Measurements from ENCODE around the gene RGS12. TPM values are rescaled to one million over a fixed set of nuclear protein-coding genes. Genes with fewer than 3 reads are reported as not detected.
A peak's percentile ranks its signal among the peaks of the same experiment; 100 is the strongest.

The RGS12 gene
- total RNA-seq, 1 experiment from 2014 or later, result 23.1 TPM

DNA sequence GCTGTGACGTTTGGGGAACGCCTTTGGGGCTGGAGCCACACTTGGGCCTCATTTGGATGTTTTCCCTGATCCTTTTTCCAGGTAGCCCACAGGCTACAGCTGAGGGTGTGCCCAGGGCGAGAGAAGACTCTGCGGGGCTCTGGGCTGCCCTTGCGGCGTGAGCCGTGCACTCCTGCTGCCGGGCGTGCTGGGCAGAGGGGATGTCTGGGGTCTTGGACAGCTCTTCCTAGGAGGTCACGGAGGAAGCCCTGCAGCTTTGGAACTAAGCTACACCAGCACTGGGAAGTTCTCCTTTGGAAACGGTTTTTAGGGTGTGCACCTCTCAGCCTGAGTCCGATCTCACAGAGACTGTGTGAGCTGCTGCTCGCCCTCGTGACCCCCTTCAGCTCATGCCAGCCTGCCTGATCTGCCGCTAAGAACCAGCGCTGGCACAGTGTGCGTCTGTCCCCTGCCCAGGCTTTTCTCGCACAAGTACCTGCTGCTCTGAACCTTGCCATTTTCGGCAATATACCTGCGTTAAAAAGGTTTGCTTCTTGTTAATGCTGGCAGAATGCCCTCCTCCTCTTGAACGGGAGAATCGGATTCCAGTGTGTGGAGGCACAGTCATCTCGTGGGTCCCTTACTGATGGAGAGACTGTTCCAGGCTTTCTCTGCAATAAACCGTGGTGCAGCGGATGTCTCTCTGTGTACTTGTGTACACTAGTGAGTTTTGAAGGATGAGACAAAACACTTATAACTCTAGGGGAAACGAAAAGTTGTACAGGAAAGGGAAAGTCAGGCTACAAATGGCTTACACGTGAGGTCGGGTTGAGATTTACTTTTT is 29.6 kb upstream of the RGS12 start:
- TF ChIP-seq, protein P1, sequence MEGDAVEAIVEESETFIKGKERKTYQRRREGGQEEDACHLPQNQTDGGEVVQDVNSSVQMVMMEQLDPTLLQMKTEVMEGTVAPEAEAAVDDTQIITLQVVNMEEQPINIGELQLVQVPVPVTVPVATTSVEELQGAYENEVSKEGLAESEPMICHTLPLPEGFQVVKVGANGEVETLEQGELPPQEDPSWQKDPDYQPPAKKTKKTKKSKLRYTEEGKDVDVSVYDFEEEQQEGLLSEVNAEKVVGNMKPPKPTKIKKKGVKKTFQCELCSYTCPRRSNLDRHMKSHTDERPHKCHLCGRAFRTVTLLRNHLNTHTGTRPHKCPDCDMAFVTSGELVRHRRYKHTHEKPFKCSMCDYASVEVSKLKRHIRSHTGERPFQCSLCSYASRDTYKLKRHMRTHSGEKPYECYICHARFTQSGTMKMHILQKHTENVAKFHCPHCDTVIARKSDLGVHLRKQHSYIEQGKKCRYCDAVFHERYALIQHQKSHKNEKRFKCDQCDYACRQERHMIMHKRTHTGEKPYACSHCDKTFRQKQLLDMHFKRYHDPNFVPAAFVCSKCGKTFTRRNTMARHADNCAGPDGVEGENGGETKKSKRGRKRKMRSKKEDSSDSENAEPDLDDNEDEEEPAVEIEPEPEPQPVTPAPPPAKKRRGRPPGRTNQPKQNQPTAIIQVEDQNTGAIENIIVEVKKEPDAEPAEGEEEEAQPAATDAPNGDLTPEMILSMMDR (IDR thresholded peaks at IDR 0.05; ENCODE audit: insufficient read depth in 1 of 2, low read depth in 1 of 2, low read length in 1 of 2, severe bottlenecking in 1 of 2, unreplicated experiment in 1 of 2), result no peak
- ChIA-PET POLR2A (no interaction called here), CTCF (no interaction called here)
- DNase-seq, result peak in 1 of 2 experiments; percentile 10
- H3K27me3 ChIP-seq (replicated peaks; ENCODE audit: control insufficient read depth, insufficient read depth, low read length), result no peaks in the 10 kb centered on the region
- H3K27me3 Mint-ChIP-seq (ENCODE audit: insufficient read depth, unreplicated experiment), result peaks cover 8% of the 10 kb centered on the region
- peaks cover 7% of the 10 kb centered on the region for H3K4me1 ChIP-seq
- H3K9me3 ChIP-seq, result no peaks in the 10 kb centered on the region
- BruUV-seq (replicated peaks), result no TSS peak
- intact Hi-C loops (cut with micrococcal nuclease; ENCODE audit: unreplicated experiment), result no loop called here
- H3K9me3 Mint-ChIP-seq (ENCODE audit: unreplicated experiment), result no peaks in the 10 kb centered on the region
- H3K36me3 ChIP-seq (ENCODE audit: control insufficient read depth, insufficient read depth, low read length), result no peaks in the 10 kb centered on the region
- no peaks in the 10 kb centered on the region for H3K36me3 Mint-ChIP-seq (ENCODE audit: insufficient read depth, unreplicated experiment)
- H3K4me3 ChIP-seq (ENCODE audit: low read depth, low read length), result no peak overlapping the region
- H3K4me3 Mint-ChIP-seq (ENCODE audit: unreplicated experiment), result no peak overlapping the region
- no peaks in the 10 kb centered on the region for H3K4me1 Mint-ChIP-seq (ENCODE audit: low read depth, unreplicated experiment)
- H3K27ac Mint-ChIP-seq (ENCODE audit: unreplicated experiment), result no peak overlapping the region

DNA sequence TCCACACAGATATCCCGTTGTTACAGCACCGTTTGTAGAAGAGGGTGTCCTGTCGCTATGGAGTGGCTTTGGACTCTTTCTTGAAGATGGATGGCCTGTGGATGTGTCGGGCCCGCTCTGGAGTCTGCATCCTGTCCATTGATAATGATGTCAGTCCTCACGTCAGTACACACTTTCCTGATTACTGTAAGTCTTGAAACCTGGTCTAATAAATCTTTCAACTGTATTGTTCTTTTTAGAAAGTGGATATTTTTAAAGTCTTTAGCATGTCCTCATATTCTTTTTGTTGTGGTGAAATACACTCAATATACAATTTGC is 29.0 kb upstream of the RGS12 start:
- H3K27ac Mint-ChIP-seq (ENCODE audit: unreplicated experiment), result no peak overlapping the region
- ChIA-PET POLR2A (no interaction called here), CTCF (no interaction called here)
- H3K27me3 Mint-ChIP-seq (ENCODE audit: insufficient read depth, unreplicated experiment), result peaks cover 8% of the 10 kb centered on the region
- Histone ChIP-seq H3K4me1 (peaks cover 9% of the 10 kb centered on the region), H3K36me3 (ENCODE audit: control insufficient read depth, insufficient read depth, low read length) (no peaks in the 10 kb centered on the region), H3K9me3 (no peaks in the 10 kb centered on the region), H3K27me3 (replicated peaks; ENCODE audit: control insufficient read depth, insufficient read depth, low read length) (no peaks in the 10 kb centered on the region), H3K4me3 (ENCODE audit: low read depth, low read length) (no peak overlapping the region)
- H3K4me3 Mint-ChIP-seq (ENCODE audit: unreplicated experiment), result no peak overlapping the region
- no peak for DNase-seq
- intact Hi-C loops (cut with micrococcal nuclease; ENCODE audit: unreplicated experiment), result no loop called here
- no peaks in the 10 kb centered on the region for H3K9me3 Mint-ChIP-seq (ENCODE audit: unreplicated experiment)
- no TSS peak for BruUV-seq (replicated peaks)
- TF ChIP-seq, protein P1 (IDR thresholded peaks at IDR 0.05; ENCODE audit: insufficient read depth in 1 of 2, low read depth in 1 of 2, low read length in 1 of 2, severe bottlenecking in 1 of 2, unreplicated experiment in 1 of 2), result no peak
- H3K36me3 Mint-ChIP-seq (ENCODE audit: insufficient read depth, unreplicated experiment), result no peaks in the 10 kb centered on the region
- no peaks in the 10 kb centered on the region for H3K4me1 Mint-ChIP-seq (ENCODE audit: low read depth, unreplicated experiment)

DNA sequence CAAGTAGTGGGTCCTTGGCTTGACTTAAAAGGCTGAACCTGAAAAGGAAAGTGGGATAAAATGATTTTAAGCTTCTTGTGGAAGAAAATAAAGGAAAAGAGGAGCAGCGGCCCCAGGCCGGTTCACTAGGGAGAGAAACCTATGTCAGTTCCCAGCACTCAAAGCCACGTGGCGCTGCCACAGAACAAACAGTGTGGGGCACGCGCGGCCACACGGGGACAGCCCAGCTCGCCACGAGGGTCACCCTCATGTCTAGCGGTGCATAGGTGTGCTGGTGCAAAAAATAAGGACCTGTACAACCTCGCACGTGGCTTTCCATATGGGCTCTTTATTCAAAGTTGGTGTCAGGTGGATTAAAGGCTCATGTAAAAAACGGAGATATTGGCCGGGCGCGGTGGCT is 26.7 kb upstream of the RGS12 start:
- H3K4me3 ChIP-seq (ENCODE audit: low read depth, low read length), result no peak overlapping the region
- POLR2A ChIA-PET, result no interaction called here
- TF ChIP-seq, protein P1 (IDR thresholded peaks at IDR 0.05; ENCODE audit: insufficient read depth in 1 of 2, low read depth in 1 of 2, low read length in 1 of 2, severe bottlenecking in 1 of 2, unreplicated experiment in 1 of 2), result no peak
- no peaks in the 10 kb centered on the region for H3K4me1 Mint-ChIP-seq (ENCODE audit: low read depth, unreplicated experiment)
- H3K36me3 ChIP-seq (ENCODE audit: control insufficient read depth, insufficient read depth, low read length), result no peaks in the 10 kb centered on the region
- CTCF ChIA-PET, result no interaction called here
- no peak overlapping the region for H3K4me3 Mint-ChIP-seq (ENCODE audit: unreplicated experiment)
- no peaks in the 10 kb centered on the region for H3K9me3 Mint-ChIP-seq (ENCODE audit: unreplicated experiment)
- no peaks in the 10 kb centered on the region for H3K27me3 ChIP-seq (replicated peaks; ENCODE audit: control insufficient read depth, insufficient read depth, low read length)
- peak in 1 of 2 experiments; percentile 8 for DNase-seq
- peaks cover 14% of the 10 kb centered on the region for H3K4me1 ChIP-seq
- no peaks in the 10 kb centered on the region for H3K36me3 Mint-ChIP-seq (ENCODE audit: insufficient read depth, unreplicated experiment)
- H3K27me3 Mint-ChIP-seq (ENCODE audit: insufficient read depth, unreplicated experiment), result peaks cover 8% of the 10 kb centered on the region
- H3K9me3 ChIP-seq, result no peaks in the 10 kb centered on the region
- H3K27ac Mint-ChIP-seq (ENCODE audit: unreplicated experiment), result no peak overlapping the region
- BruUV-seq (replicated peaks), result no TSS peak
- intact Hi-C loops (cut with micrococcal nuclease; ENCODE audit: unreplicated experiment), result no loop called here

All from Caco-2 (cell line).